Coronary artery (tissue), 2 donors: Measurements from ENCODE around the gene SUSD6.

Source experiments
- DNase-seq: peaks from one replicate; pipeline ENCODE4 v3.0.0-alpha.2; 2017; ENCODE audit warnings: low spot score
- H3K27ac ChIP-seq, 2 donors: fragments of 200-600 bp; sonication (generic); one replicate each; pipeline ENCODE4 v1.5.1; 2016 to 2019
- H3K4me3 ChIP-seq: fragments of 200-600 bp; sonication (generic); 2 replicates; pipeline ENCODE4 v1.5.1; 2016; ENCODE audit warnings: mild to moderate bottlenecking, moderate library complexity
- TF ChIP-seq, protein P1 (sequence below): fragments of 200-600 bp; sonication (generic); IDR thresholded peaks from one replicate; pipeline ENCODE4 v1.5.1; 2019; ENCODE audit warnings: antibody characterized with exemption

SUSD6 gene

DNA sequence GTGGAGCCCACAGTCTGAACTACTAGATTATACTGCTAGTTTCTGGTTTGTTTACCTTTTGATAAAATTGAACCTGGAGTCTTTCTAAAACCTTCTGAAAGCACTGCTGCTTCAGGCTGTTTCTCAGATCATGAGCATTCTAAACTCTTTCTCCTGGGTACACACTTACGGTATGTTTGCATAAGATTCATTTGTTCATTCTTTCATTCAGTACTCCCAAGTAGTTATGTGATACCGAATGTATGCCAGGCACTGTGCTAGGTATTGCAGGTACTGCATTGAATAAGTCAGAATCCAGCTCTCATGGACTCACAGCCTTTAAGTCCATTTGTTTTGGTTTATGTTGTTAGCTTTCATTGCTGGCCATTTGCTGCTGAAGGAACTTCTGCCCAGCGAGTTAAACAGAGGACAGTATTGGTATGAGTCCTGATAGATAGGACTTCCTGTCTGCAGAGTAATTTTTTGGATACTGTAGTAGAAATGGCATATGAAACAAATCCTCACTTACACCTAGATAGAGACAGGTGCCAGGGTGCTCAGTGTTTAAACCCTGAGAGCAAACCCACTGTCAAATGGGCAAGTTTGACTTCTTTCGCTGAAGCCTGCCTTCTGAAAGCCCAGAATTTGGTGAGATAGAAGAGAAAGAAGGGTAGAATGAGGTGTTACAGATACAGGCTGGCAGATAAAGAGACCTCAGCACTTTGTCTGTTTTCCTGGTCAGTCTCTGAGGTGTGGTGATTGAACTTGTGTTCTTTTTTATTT lies 2.1 kb downstream of the SUSD6 start:
- TF ChIP-seq, protein P1, sequence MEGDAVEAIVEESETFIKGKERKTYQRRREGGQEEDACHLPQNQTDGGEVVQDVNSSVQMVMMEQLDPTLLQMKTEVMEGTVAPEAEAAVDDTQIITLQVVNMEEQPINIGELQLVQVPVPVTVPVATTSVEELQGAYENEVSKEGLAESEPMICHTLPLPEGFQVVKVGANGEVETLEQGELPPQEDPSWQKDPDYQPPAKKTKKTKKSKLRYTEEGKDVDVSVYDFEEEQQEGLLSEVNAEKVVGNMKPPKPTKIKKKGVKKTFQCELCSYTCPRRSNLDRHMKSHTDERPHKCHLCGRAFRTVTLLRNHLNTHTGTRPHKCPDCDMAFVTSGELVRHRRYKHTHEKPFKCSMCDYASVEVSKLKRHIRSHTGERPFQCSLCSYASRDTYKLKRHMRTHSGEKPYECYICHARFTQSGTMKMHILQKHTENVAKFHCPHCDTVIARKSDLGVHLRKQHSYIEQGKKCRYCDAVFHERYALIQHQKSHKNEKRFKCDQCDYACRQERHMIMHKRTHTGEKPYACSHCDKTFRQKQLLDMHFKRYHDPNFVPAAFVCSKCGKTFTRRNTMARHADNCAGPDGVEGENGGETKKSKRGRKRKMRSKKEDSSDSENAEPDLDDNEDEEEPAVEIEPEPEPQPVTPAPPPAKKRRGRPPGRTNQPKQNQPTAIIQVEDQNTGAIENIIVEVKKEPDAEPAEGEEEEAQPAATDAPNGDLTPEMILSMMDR = no peak
- H3K4me3 ChIP-seq = peak overlapping the region; percentile 92
- peak overlapping the region; percentile 96 to 99 for H3K27ac ChIP-seq
- DNase-seq = no peak

DNA sequence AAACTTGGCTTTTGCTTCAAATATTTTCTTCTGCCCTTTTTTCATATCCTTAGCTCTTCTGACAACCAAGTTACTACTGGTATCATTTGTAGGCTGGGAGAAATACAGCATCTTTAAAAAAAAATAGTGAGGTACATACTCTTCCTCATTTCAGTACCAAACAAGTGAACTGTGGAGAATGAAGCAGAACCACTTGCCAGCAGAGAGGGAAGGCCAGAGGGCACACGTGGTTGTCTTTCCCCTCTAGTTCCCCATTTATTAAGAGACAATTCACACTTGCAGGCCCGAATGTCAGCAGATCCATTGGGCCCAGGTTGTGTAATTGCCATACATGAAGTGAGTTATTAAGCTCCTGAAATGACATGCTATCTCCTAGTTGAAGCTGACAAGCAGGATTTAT lies 3.2 kb downstream of the SUSD6 start:
- TF ChIP-seq, protein P1 = no peak
- H3K4me3 ChIP-seq = no peak overlapping the region
- peak overlapping the region; percentile 96 to 99 for H3K27ac ChIP-seq
- DNase-seq = no peak

DNA sequence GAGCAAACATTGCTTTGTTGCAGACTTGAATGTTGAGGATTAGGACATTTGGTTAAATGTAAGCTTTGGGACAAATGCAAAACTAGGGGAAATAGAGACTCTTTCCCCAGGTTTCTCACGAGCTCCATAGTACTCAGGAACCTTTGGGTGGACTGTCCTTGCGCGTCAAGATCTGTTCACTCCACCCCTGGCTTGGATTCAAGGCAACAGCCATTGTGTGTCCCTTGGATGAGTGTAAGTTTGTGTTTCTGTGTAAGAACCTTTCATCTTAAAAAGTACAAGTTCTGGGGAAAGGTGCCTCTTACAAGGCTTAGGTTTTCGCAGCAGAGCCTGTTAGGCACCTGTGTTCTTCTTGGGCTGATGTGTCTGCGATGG lies 3.7 kb downstream of the SUSD6 start:
- TF ChIP-seq, protein P1 = no peak
- no peak for DNase-seq
- peak overlapping the region; percentile 49 for H3K4me3 ChIP-seq

DNA sequence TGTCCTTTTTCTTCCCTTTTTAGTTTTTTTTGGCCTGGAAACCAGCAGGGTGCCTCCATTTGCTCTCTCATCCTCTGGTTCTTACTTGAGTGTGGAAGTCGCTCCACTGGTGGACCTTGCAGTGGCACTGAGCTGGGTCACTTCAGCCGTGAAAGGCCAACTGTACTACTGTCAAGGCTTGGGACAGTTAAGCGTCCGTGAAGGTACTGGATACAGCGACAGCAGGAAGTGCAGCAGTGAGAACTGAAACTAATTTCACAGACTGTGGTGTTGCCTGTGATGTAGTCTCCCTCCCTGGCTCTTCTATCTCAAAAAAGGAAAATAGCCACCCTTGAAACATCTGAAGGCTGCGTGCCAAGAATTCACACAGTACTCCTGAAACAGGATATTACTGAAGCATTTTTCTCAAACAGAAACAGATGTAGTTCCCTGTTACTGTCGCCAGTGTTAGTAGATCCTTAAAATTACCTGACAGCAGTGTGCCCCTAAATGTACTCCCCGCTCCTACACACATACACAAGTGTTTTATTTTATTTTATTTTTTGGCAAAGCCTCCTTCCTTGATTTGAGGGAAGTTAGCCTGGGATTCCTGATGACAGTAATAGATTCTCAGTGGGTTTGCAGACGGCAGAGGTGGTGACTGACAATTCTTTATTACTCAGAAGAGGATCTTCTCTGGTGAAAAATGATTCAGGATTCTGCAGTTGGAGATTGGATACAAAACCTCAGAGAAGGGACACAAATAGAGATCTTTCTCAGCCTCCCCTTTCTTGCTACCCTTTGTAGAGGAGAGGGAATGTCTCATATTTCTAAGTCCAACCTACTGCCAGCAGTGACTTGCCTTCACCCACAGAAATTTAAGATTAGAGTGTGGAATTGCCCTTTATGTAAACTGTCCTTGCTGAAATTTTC lies 4.4 kb downstream of the SUSD6 start:
- peak overlapping the region; percentile 49 for H3K4me3 ChIP-seq
- DNase-seq = no peak
- peak overlapping the region; percentile 96 to 99 for H3K27ac ChIP-seq
- TF ChIP-seq, protein P1 = no peak

More for the DNA sequence above, 3.7 kb downstream of the SUSD6 start:
- peak overlapping the region; percentile 96 to 99 for H3K27ac ChIP-seq

DNA sequence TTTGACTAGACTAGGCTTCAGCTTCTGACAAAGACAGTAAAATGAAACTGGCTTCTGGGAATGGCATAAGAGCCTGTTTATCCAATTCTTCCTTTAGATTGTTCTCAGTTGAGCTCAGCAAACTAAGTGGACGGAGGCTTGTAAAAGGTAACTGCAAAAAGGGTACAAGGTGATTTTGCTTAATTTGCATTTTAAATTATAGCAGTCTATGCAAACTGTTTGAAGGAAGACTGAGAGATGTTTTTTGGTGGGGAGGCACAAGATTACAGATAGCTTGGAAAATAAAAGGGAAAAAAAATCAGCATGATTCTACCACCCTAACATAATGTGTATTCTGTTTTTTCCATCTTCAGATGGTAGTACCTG lies 5.0 kb downstream of the SUSD6 start:
- peak overlapping the region; percentile 49 for H3K4me3 ChIP-seq
- H3K27ac ChIP-seq = peak overlapping the region; percentile 96 to 99
- no peak for DNase-seq
- TF ChIP-seq, protein P1 = no peak

DNA sequence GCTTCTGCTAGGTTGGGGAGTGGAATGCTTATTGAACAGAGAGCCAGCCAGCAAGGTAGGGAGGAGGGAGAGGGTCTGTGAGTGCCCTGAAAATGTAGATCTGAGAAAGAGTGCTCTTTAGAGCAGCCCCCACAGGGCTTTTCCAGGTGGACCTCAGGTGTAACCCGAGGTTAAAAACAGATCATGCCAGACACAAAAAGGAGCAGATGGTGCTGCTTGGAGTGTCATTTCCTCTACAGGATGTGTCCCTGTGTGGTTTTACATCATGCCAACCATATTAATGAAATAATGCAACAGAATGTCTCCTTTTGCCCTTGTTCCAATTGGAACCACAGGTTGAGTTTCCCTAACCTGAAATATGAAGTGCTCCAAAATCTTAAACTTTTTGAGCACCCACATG lies 6.4 kb downstream of the SUSD6 start:
- TF ChIP-seq, protein P1 = no peak
- no peak for DNase-seq
- peak overlapping the region in 1 of 2 donors; percentile 21 for H3K27ac ChIP-seq
- H3K4me3 ChIP-seq = no peak overlapping the region
